GM21515 (cell line): Measurements from ENCODE around the gene GALNTL6.

Experiments
- ATAC-seq: cut with Tn5 transposase; IDR thresholded peaks from one replicate; pipeline ENCODE4 v1.9.1; 2021; ENCODE audit not compliant: unreplicated experiment

GALNTL6 gene

DNA sequence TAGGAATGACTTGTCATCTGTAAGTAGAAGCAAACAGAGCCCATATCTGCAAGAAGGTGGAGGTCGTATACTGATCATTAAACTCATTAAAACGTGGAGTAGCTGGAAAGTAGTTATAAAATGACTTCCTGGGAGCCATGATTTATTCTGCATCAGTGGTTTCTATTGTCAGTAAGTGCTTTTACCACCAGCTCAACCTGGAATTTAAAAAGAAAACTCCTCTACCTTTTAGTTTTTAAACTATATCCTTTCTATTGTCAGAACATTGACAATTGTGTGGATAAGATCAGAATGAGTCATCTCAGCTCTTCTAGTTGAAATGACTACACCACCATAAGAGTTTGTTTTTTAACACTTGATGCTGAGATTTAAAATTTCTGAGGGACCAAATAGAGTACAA, 704.2 kb downstream of the GALNTL6 start:
- ATAC-seq: no peak

DNA sequence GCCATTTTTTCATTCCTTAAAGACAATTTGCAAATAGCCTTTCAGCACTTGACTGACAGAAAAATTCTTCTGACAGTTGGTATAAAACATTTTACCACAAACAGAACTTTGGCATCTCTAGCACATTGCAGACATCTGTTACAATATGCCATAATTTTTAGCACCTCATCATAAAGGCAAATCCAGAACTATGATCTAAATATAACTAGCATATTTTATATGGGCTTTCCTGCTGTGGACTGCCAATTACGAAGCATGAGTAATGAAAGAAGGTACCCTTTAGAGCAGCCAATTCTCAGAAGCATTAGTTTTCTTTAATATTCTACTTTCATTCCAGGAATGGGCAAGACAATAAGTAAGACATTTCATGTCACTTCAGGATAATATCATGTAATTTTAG, 708.0 kb downstream of the GALNTL6 start:
- no peak for ATAC-seq

DNA sequence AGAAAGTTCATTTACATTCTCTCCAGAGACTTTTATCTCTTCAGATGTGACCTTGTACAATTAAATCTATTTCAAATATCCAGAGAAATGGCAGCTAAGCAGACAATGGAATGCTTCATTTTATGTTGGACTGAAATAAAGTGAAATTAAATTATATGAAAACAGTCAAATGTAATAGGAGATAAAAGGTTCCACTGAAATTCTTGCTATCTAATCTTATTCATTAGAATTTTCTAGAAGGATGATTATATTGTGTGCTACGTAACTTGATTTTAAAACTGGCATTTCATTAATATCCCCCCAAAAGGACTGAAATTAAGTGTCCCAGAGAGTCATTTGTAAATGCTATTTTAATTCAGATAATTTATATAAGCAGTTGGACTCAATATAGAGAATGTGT, 708.5 kb downstream of the GALNTL6 start:
- no peak for ATAC-seq

DNA sequence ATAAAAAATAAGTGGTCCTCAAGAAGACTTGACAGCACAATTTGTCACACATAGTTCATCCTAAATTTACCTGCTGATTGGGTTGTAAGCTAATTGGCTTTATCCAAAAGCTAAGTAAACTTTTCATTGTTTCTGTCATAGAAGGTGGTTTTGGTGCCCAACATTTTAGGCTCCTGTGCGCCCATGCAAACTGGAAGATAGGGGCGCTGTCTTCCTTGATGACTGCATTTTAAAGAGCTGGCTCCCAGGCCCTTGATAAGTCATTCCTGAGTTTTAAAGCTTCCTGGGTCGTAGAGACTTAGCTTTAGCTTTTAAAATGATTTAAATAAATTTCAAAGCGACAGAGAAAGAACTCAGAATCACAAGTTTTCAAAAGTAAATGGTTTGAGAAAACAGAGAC, 730.0 kb downstream of the GALNTL6 start:
- no peak for ATAC-seq

DNA sequence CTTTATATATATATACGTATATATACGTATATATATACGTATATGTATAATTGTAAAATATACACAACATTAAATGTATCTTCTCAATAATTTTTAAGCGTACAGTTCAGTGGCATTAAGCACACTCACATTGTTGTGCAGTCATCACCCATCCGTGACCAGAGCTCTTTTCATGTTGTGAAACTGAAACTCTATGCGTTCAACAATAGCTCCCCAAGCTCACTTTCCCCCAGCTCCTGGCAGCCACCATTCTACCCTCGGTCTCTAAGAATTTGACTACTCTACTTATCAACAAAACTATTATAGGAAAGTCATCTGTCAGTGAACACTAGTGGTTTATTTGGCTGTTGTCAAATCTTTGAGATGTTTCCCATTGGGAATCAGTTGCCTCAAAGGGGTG, 733.6 kb downstream of the GALNTL6 start:
- peak; percentile 91 for ATAC-seq

DNA sequence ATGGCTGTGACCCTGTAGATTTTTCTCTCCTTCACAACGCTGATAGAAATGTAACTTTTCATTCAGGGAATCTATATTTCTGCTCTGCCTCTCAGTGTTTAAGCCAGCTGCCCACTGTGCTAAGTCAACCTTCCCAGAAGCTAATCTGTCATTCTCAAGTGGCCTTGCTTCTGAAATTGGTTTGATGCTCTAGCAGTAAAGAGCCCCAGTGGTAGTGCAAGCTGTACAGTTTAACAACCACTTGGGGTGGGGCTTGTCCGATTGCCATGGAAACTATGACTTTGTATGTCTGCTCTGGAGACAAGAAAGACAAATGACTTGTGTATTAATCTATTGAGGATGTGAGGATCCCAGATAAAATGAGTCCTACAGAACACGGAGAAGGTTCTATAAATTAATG, 734.5 kb downstream of the GALNTL6 start:
- no peak for ATAC-seq

DNA sequence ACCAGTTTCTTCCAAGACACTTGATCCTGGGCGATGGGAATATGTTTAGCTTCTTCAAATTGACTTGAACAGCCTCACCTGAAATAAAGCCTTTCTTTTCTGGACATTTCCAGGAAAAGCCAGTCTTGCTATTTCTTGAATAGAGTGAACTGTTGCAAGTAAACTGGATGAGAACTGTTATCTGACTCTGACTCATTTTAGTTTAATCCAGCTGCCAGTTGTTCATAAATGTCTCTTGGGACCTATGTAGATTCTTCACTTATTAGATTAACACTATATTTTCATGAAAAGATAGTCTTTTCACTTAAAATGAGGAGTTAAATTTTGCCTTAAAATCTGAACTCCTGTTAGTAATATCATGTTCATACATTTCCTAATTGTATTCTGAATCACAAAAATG, 740.0 kb downstream of the GALNTL6 start:
- no peak for ATAC-seq

DNA sequence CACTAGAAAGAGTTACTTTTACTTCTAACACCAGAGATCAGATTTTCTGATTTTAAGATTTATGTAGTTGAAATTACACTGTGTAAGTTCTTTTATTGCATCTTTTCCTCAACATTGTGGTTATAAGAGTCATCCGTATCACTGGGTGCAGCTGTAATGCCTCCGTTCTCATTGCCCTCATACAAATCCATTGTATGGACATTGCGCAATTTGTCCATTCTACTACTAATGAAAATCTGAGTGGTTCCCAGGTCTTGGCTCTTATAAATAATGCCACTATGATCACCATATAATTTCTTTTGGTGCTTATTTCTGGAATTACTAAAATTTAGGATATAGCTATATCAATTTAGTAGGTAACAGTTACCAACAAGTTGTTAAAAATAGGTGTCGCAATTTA, 741.4 kb downstream of the GALNTL6 start:
- no peak for ATAC-seq

DNA sequence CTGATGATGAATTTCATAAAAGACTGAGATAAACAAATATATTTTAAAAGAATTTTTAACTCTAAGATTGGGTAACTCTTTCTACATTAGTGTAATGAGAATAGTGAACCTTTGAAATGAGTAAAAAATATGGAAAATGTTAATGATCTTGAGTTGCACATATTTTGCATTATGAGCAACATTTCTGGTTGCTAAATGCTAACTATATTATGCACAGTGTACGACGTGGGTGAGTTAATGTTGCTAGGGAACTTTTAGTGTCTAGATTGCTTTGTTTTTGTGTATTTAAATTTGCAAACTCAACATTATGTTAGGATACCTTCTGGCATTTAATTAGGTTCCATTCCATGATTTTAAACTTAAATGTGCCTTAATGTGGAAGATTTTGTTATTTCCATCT, 742.5 kb downstream of the GALNTL6 start:
- no peak for ATAC-seq

DNA sequence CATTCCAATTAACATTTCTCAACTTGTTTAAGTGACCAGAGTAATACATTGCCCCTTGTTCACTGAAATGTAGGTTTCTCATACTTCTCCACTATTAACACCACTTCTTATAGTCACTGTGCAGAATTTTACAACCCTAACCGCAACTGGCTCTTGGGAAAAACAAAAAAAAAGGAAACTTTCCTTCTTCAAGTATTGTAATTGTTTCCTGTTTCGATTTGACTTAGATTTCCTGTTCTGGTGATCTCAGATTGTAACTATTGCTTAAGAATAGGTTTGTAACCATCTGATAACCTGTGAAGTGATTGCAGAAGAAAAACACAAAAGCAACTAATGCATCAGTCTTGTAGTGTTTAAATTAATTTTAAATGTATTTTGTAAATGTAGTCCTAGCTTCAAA, 760.7 kb downstream of the GALNTL6 start:
- ATAC-seq: no peak

DNA sequence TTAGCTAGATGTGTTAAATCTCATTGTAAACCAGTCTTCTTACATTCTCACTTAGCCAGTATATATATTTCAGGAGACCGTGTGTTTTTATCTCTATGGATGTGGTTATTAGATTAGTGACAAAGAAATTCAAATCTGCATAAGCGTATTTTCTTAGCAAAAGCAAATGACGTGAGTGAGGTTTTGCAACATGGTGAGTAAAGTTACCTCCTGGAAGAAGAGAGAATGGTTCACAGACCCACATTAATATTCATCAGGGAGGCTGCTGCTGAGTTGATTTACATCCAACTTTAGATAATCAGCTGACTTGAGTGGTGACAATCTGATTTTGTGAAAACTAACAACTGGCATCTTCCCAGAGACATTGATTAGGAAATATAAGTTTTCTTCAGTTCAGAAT, 765.5 kb downstream of the GALNTL6 start:
- ATAC-seq: no peak

DNA sequence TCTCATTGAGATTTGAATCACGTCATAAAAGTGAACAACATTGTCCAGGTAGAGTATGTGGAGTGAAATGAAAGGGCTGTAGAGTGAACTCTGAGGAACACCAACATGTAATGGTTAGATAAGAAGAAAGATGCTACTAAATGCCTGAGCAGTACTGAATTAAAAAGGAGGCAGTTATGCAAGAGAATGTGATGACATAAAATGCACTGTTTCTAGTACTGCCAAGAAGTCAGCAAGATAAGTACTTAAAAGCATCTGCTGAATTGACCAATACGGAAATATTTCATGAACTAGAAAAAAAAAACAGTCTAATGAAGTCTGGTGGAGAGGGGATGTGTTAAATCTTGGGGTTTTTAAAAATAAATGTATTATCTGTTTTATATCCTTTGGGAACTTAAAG, 771.6 kb downstream of the GALNTL6 start:
- ATAC-seq: no peak

DNA sequence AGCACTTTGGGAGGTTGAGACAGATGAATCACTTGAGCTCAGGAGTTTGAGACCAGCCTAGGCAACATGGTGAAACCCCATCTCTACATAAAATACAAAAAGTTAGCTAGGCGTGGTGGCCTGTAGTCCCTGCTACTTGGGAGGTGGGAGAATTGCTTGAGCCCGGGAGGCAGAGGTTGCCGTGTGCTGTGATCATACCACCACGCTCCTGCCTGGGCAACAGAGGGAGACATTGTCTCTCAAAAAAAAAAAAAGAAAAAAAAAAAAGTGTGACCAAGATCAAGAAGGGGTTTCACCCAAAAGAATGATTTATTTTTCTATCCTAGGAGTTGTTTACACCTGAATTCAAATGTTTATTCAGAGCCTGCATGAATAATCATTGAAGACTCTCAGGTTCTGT, 783.0 kb downstream of the GALNTL6 start:
- ATAC-seq: no peak

DNA sequence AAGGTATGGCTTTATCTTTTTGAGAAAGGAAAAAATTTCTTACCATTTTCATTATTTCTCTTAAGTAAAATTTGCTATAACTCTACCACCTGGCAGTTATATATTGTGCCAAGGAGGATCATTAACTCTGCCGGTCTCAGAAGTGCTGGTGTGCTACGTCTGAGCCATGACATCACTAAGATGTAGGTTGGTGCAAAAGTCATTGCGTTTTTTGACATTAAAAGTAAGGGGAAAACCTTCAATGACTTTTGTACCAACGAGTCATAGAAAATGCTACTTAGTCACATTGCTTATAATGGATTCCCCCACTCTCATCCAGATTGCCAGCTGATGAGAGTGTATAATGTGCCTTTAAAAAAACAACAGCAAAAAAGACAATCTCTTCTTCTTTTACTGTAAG, 786.4 kb downstream of the GALNTL6 start:
- ATAC-seq: no peak

DNA sequence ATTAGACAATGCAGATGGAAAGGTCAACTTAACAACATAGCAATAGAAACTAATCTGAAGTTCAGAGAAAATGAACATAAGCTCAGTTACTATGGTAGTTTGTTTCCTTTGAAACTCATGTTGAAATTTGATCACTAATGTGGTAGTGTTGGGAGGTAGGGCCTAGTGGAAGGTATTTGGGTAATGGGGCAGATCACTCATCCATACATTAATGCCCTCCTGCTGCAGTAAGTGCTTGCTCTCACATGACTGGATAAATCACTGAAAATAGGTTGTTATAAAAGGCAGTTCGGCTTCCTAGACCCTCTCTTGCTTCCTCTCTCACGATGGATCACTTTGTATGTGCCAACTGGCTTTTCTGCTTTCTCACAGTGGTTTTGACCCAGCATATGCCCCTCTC, 788.0 kb downstream of the GALNTL6 start:
- no peak for ATAC-seq

DNA sequence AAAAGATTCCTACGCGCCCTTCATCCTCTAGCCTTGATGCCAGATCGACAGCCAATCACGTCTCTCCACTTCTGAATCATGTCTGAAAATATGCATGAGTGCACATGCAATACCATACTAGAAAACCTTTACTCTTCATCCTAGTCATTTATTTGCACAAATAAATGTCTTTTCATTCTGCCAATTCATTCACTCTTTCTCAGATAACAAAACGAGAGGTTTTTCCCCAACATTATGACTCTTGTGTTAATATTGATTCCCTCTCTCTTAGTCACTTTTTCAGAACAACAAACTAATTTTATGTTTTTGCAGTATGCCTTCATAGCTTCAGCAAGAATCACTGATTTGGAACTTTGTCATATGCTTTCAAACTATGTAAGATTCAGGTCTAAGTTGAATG, 806.0 kb downstream of the GALNTL6 start:
- no peak for ATAC-seq

DNA sequence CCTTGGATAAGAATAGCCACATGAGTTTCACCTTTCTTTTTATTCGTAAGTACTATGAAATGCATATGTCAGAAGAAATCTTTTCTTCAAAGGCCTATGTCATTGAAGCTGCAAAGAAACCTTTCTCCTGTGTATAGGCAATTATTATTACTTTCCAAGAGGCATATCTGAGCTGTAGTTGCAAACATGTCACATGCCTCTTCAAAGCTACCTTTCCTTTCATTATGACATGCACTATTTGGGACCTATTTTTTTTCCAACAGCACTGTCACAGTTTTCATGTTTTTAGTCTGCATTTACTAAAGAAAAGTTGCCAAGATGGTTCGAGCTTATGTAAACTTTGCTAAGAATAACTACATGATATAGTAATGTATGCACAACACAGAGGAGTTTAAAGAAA, 806.6 kb downstream of the GALNTL6 start:
- no peak for ATAC-seq

DNA sequence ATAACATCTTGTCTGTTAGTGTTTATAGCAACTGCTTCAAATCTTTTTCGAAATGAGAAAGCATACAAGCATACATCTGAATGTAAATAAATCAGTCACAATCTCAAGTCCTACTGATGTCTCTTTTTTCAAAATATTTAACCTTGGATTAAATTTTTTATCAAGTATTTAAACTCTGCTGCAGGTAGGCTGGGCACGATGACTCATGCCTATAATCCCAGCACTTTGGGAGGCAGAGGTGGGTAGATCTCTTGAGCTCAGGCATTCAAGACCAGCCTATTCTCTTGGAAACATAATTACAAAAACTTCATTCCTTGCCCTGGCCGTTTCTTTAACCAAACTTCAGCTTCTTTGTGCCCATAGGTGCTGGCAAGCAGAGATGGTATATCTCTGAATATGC, 815.1 kb downstream of the GALNTL6 start:
- no peak for ATAC-seq

DNA sequence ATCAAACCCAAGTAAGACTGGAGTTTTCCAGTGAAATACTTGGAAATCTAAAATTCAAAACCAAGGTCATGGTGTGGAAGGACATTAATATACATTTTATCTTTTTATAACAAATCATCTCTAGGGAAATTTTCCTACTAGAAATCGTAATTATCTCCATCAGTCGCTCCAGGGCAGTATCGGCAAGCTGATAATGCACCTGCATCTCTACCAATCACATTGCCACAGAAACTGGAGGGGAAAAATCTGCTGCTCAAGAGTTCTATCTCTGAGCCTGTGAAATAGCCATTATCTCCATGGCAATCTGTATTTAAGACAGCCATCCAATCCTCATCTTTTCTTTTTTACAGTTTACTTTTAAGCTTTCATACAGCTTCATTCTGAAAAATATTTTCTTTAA, 817.1 kb downstream of the GALNTL6 start:
- ATAC-seq: no peak

DNA sequence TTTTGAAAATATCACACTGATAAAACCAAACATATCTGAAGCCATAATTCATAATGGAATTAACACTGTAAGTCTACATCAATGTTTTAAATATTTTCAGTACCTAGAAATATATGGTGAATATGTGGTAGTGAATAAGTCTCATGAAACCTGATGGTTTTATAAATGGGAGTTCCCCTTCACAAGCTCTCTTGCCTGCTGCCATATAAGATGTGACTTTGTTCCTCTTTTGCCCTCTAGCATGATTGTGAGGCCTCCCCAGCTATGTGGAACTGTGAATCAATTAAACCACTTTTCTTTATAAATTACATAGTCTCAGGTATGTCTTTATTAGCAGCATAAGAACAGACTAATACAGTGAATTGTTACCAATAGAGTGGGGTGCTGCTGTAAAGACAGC, 818.6 kb downstream of the GALNTL6 start:
- ATAC-seq: no peak

DNA sequence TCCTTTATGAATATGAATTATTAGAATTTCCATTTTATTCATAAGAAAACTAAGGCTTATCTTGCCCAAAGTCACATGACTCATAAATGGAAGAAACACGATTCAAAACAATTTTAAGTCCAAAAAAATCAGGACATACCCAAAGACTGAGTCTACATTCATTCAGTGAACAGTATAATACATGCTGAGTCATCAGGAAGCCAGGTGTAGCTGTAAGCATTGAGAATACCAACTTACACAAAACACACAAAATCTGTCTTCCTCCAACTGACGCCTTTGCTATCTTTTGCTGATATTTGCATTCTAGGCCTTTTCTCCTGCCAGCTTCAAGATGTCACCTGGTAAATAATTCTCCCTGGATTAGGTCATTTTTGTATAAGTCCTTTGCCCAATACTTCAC, 835.3 kb downstream of the GALNTL6 start:
- ATAC-seq: no peak

DNA sequence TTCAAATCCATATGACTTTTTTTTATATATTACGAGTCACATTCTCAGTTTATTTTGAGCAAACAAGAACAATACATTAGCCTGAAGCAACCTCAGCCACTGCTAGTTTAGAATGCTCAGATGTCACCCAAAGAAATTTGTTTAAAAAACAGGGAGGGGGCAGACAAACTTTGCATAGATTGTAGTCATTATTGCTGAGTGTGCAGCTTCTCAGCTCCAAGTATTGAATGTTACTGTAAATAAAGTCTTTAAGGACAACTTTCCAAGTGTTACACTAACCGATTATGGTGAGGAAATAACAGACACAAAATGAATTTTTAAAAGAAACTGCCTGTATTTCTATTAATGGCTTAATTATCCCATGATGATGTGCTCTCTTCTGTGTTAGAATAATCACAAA, 835.9 kb downstream of the GALNTL6 start:
- no peak for ATAC-seq

DNA sequence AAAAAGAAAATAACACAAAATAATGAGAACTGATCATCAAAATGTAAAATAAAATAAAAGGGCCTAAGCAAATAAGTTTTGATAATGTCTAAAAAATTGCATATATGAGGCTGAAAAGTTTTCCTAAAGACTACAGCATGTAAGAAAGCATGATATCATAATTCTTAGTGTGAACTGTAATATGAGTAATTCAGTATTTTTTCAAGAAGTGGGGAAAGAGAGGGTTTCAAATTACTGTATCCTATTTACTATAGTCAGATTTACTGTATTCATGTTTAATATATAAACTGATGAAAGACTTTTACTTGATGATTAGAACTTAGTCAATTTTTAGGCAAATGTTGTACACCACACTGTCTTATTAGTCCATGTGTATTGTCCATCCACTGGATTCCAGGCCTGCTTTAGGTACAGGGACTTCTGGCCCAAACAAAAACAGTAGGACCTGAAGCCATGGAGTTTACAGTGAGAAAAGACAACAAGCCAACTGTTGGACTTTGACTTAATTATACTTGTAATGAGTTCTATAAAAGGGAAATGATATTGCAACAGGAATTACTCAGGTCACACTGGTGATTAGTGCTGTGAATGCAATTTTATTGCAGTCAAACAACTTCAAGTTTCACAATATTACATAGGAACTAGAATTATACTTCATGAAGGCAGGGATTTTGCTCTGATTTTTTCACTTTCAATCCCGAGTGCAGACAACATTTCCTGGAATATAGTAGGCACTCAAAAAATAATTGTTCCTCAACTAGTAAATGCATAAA, 837.7 kb downstream of the GALNTL6 start:
- ATAC-seq: no peak
